ENCODE data around the gene TESK2.
A peak's percentile ranks its signal among the peaks of the same experiment; 100 is the strongest.
"Not testable (repeated sequence)": the region's sequence is repeated elsewhere in the genome, so short reads cannot be mapped to it uniquely, and the experiment has no call there.

Gene TESK2

GRCh38 chr1:45370575-45370974, 120.4 kb downstream of the TESK2 start:
- DNase-seq, result no peak

- no peak for DNase-seq
Measured at GRCh38 chr1:45365051-45365450, 125.9 kb downstream of the TESK2 start.

- DNase-seq, result no peak
Measured at GRCh38 chr1:45364294-45364693, 126.7 kb downstream of the TESK2 start.

GRCh38 chr1:45360981-45361380, 130.0 kb downstream of the TESK2 start:
- not testable (repeated sequence) for DNase-seq

GRCh38 chr1:45359882-45360513, 131.0 kb downstream of the TESK2 start:
- peak; percentile 41 for DNase-seq

- no peak for DNase-seq
Measured at GRCh38 chr1:45356186-45356585, 134.8 kb downstream of the TESK2 start.

- no peak for DNase-seq
Measured at GRCh38 chr1:45355683-45356082, 135.3 kb downstream of the TESK2 start.

- no peak for DNase-seq
Measured at GRCh38 chr1:45354838-45355237, 136.1 kb downstream of the TESK2 start.

GRCh38 chr1:45353685-45354084, 137.3 kb downstream of the TESK2 start:
- no peak for DNase-seq

- DNase-seq, result no peak
Measured at GRCh38 chr1:45351508-45351907, 139.5 kb downstream of the TESK2 start.

- DNase-seq, result no peak
Measured at GRCh38 chr1:45348966-45349677, 141.8 kb downstream of the TESK2 start.

GRCh38 chr1:45348609-45348965, 142.4 kb downstream of the TESK2 start:
- no peak for DNase-seq

GRCh38 chr1:45348020-45348419, 142.9 kb downstream of the TESK2 start:
- no peak for DNase-seq

- DNase-seq, result no peak
Measured at GRCh38 chr1:45346473-45346872, 144.5 kb downstream of the TESK2 start.

GRCh38 chr1:45345014-45345413, 145.9 kb downstream of the TESK2 start:
- DNase-seq, result no peak

- no peak for DNase-seq
Measured at GRCh38 chr1:45344499-45344898, 146.5 kb downstream of the TESK2 start.

- no peak for DNase-seq
Measured at GRCh38 chr1:45340816-45341466, 150.0 kb downstream of the TESK2 start.

- peak; percentile 95 for DNase-seq
Measured at GRCh38 chr1:45339789-45340558, 151.0 kb downstream of the TESK2 start, which contains the start of the genes MUTYH and TOE1. Gene MUTYH, minus strand, starts transcription at chr1:45340440. Its CDS starts 5,935 bp downstream, at chr1:45334505. Gene TOE1, plus strand, starts transcription at chr1:45340170. Its CDS starts 83 bp downstream, at chr1:45340253.

- no peak for DNase-seq
Measured at GRCh38 chr1:45337630-45338325, 153.2 kb downstream of the TESK2 start.

- DNase-seq, result no peak
Measured at GRCh38 chr1:45335855-45336324, 155.1 kb downstream of the TESK2 start.

- no peak for DNase-seq
Measured at GRCh38 chr1:45334308-45335245, 156.4 kb downstream of the TESK2 start.

All from NCI-H1105 (cell line).